ENCODE results near the gene FOXP1.

- no peak for TF ChIP-seq CTCF (IDR thresholded peaks at IDR 0.05; ENCODE audit: low read depth, low read length, missing input control)
- TF ChIP-seq ATF3 (IDR thresholded peaks at IDR 0.05) = no peak
- no peak for TF ChIP-seq RAD21 (IDR thresholded peaks at IDR 0.05)
- no peak for TF ChIP-seq TAF1 (conservative IDR thresholded peaks at IDR 0.05)
- no peak for TF ChIP-seq RXRA (IDR thresholded peaks at IDR 0.05)
- no peak for TF ChIP-seq GABPA (IDR thresholded peaks at IDR 0.05 in 1 of 2, conservative IDR thresholded peaks at IDR 0.05 in 1 of 2)
- no peak for TF ChIP-seq YY1 (IDR thresholded peaks at IDR 0.05)
- TF ChIP-seq FOXA1 (IDR thresholded peaks at IDR 0.05) = no peak
- TF ChIP-seq MAX (IDR thresholded peaks at IDR 0.05) = no peak
- TF ChIP-seq REST (IDR thresholded peaks at IDR 0.05) = no peak
- no peak for TF ChIP-seq JUND (IDR thresholded peaks at IDR 0.05)
- no peak for TF ChIP-seq NR2F2 (IDR thresholded peaks at IDR 0.05)
Measured at GRCh38 chr3:71033681-71034220, 549.8 kb downstream of the FOXP1 start.
